ENCODE data around the gene ADGRL1. TPM values are rescaled to one million over a fixed set of nuclear protein-coding genes. Genes with fewer than 3 reads are reported as not detected.
"Not testable (repeated sequence)": the region's sequence is repeated elsewhere in the genome, so short reads cannot be mapped to it uniquely, and the experiment has no call there.

The ADGRL1 gene
- total and polyA plus RNA-seq, 2 donors (not counting 1 experiment from before 2014, with no cell fraction given), result 1.7 to 3.5 TPM

- no peak overlapping the region for H2AFZ ChIP-seq (ENCODE audit: low read length)
- H3K4me3 ChIP-seq (replicated peaks in 1 of 4; ENCODE audit: control extremely low read depth in 1 of 4, insufficient read depth in 1 of 4, low read depth in 3 of 4, low read length in 4 of 4), result no peak overlapping the region
- TF ChIP-seq CTCF (conservative IDR thresholded peaks at IDR 0.05 in 1 of 2, IDR thresholded peaks at IDR 0.05 in 1 of 2; ENCODE audit: low read depth in 1 of 2, low read length in 2 of 2), result no peak
- no peak for TF ChIP-seq EZH2 (IDR thresholded peaks at IDR 0.05; ENCODE audit: low read length, missing control alignments)
- H3K36me3 ChIP-seq (ENCODE audit: control insufficient read depth, insufficient read depth, low read length), result no peaks in the 10 kb centered on the region
- H3K27me3 ChIP-seq (ENCODE audit: control insufficient read depth, insufficient read depth, low read length), result no peaks in the 10 kb centered on the region
- H3K4me1 ChIP-seq (ENCODE audit: control insufficient read depth, extremely low read depth, insufficient read depth, low read length), result no peaks in the 10 kb centered on the region
- no peak overlapping the region for H3K4me2 ChIP-seq (ENCODE audit: extremely low read depth, insufficient read depth, low read length)
- no peak overlapping the region for H3K9ac ChIP-seq (ENCODE audit: insufficient read depth, low read length)
- H3K27ac ChIP-seq (ENCODE audit: insufficient read depth, low read length), result no peak overlapping the region
- H4K20me1 ChIP-seq (ENCODE audit: control insufficient read depth, extremely low read depth, insufficient read depth, low read length), result no peaks in the 10 kb centered on the region
- no peaks in the 10 kb centered on the region for H3K9me3 ChIP-seq (ENCODE audit: control insufficient read depth, insufficient read depth, low read depth, low read length)
- no peak for DNase-seq (ENCODE audit: low read depth in 2 of 2)
- H3K79me2 ChIP-seq (ENCODE audit: control insufficient read depth, insufficient read depth, low read length), result no peaks in the 10 kb centered on the region
Observed at GRCh38 chr19:14250870-14251269, 44.9 kb upstream of the ADGRL1 start.

- not testable (repeated sequence) for H3K27ac ChIP-seq (ENCODE audit: insufficient read depth, low read length); H3K36me3 ChIP-seq (ENCODE audit: control insufficient read depth, insufficient read depth, low read length); H3K9ac ChIP-seq (ENCODE audit: insufficient read depth, low read length); H2AFZ ChIP-seq (ENCODE audit: low read length); H3K4me3 ChIP-seq (replicated peaks in 1 of 4; ENCODE audit: control extremely low read depth in 1 of 4, insufficient read depth in 1 of 4, low read depth in 3 of 4, low read length in 4 of 4); DNase-seq (ENCODE audit: low read depth in 2 of 2); H3K4me1 ChIP-seq (ENCODE audit: control insufficient read depth, extremely low read depth, insufficient read depth, low read length); H3K9me3 ChIP-seq (ENCODE audit: control insufficient read depth, insufficient read depth, low read depth, low read length); H3K27me3 ChIP-seq (ENCODE audit: control insufficient read depth, insufficient read depth, low read length); H3K4me2 ChIP-seq (ENCODE audit: extremely low read depth, insufficient read depth, low read length); H4K20me1 ChIP-seq (ENCODE audit: control insufficient read depth, extremely low read depth, insufficient read depth, low read length); H3K79me2 ChIP-seq (ENCODE audit: control insufficient read depth, insufficient read depth, low read length)
Observed at GRCh38 chr19:14250315-14250714, 44.3 kb upstream of the ADGRL1 start.

GRCh38 chr19:14249891-14250290, 43.9 kb upstream of the ADGRL1 start:
- H2AFZ ChIP-seq (ENCODE audit: low read length); H3K36me3 ChIP-seq (ENCODE audit: control insufficient read depth, insufficient read depth, low read length); H3K27ac ChIP-seq (ENCODE audit: insufficient read depth, low read length); H3K79me2 ChIP-seq (ENCODE audit: control insufficient read depth, insufficient read depth, low read length); H3K27me3 ChIP-seq (ENCODE audit: control insufficient read depth, insufficient read depth, low read length); H3K9ac ChIP-seq (ENCODE audit: insufficient read depth, low read length); H4K20me1 ChIP-seq (ENCODE audit: control insufficient read depth, extremely low read depth, insufficient read depth, low read length); H3K4me1 ChIP-seq (ENCODE audit: control insufficient read depth, extremely low read depth, insufficient read depth, low read length); DNase-seq (ENCODE audit: low read depth in 2 of 2); H3K4me2 ChIP-seq (ENCODE audit: extremely low read depth, insufficient read depth, low read length); H3K4me3 ChIP-seq (replicated peaks in 1 of 4; ENCODE audit: control extremely low read depth in 1 of 4, insufficient read depth in 1 of 4, low read depth in 3 of 4, low read length in 4 of 4); H3K9me3 ChIP-seq (ENCODE audit: control insufficient read depth, insufficient read depth, low read depth, low read length): not testable (repeated sequence)

- H3K4me1 ChIP-seq (ENCODE audit: control insufficient read depth, extremely low read depth, insufficient read depth, low read length); H2AFZ ChIP-seq (ENCODE audit: low read length); H3K27ac ChIP-seq (ENCODE audit: insufficient read depth, low read length); H3K27me3 ChIP-seq (ENCODE audit: control insufficient read depth, insufficient read depth, low read length); H3K79me2 ChIP-seq (ENCODE audit: control insufficient read depth, insufficient read depth, low read length); H4K20me1 ChIP-seq (ENCODE audit: control insufficient read depth, extremely low read depth, insufficient read depth, low read length); H3K9ac ChIP-seq (ENCODE audit: insufficient read depth, low read length); H3K9me3 ChIP-seq (ENCODE audit: control insufficient read depth, insufficient read depth, low read depth, low read length); H3K36me3 ChIP-seq (ENCODE audit: control insufficient read depth, insufficient read depth, low read length): not testable (repeated sequence)
- peak overlapping the region; percentile 15 for H3K4me2 ChIP-seq (ENCODE audit: extremely low read depth, insufficient read depth, low read length)
- peak in 1 of 2 donors; percentile 16 for DNase-seq (ENCODE audit: low read depth in 2 of 2)
- H3K4me3 ChIP-seq (replicated peaks in 1 of 4; ENCODE audit: control extremely low read depth in 1 of 4, insufficient read depth in 1 of 4, low read depth in 3 of 4, low read length in 4 of 4), result peak overlapping the region in 2 of 4 experiments; percentile 36 to 48
Observed at GRCh38 chr19:14249012-14249754, 43.2 kb upstream of the ADGRL1 start.
